HUES48 (cell line): ENCODE data around the gene UNC45A.

ENCODE experiments used
- H3K27ac ChIP-seq: one replicate; pipeline ENCODE4 v1.7.0; 2013; ENCODE audit warnings: low read depth, low read length, inconsistent platforms
- H3K27me3 ChIP-seq: 2 replicates; pipeline ENCODE4 v1.6.1; 2013; ENCODE audit warnings: mild to moderate bottlenecking, low read length; ENCODE audit not compliant: control insufficient read depth, insufficient read depth
- H3K36me3 ChIP-seq: 2 replicates; pipeline ENCODE4 v1.6.1; 2013; ENCODE audit warnings: low read length; ENCODE audit not compliant: control insufficient read depth, insufficient read depth
- H3K4me1 ChIP-seq: 2 replicates; pipeline ENCODE4 v1.6.1; 2013; ENCODE audit warnings: mild to moderate bottlenecking, low read length; ENCODE audit not compliant: control insufficient read depth, insufficient read depth
- H3K4me3 ChIP-seq: 2 replicates; pipeline ENCODE4 v1.5.1; 2013; ENCODE audit warnings: mild to moderate bottlenecking, low read depth, low read length
- H3K9ac ChIP-seq: 2 replicates; pipeline ENCODE4 v1.6.1; 2013; ENCODE audit warnings: mild to moderate bottlenecking, low read depth, low read length, moderate library complexity
- H3K9me3 ChIP-seq: 2 replicates; pipeline ENCODE4 v1.6.1; 2013; ENCODE audit warnings: low read length; ENCODE audit not compliant: control insufficient read depth, insufficient read depth

UNC45A gene

GRCh38 chr15:90911906-90912769, 22.9 kb upstream of the UNC45A start:
- Histone ChIP-seq H3K36me3 (peaks cover 29% of the 10 kb centered on the region), H3K9me3 (no peaks in the 10 kb centered on the region), H3K9ac (no peak overlapping the region)

GRCh38 chr15:90912770-90913075, 22.4 kb upstream of the UNC45A start:
- Histone ChIP-seq H3K36me3 (peaks cover 31% of the 10 kb centered on the region), H3K9me3 (no peaks in the 10 kb centered on the region), H3K4me1 (no peaks in the 10 kb centered on the region), H3K4me3 (no peak overlapping the region), H3K27me3 (no peaks in the 10 kb centered on the region), H3K9ac (no peak overlapping the region), H3K27ac (no peak overlapping the region)

More at GRCh38 chr15:90911906-90912769, 22.9 kb upstream of the UNC45A start:
- no peak overlapping the region for H3K27ac ChIP-seq
- H3K4me1 ChIP-seq: no peaks in the 10 kb centered on the region
- H3K4me3 ChIP-seq: no peak overlapping the region
- no peaks in the 10 kb centered on the region for H3K27me3 ChIP-seq

GRCh38 chr15:90913398-90913944, 21.6 kb upstream of the UNC45A start:
- no peaks in the 10 kb centered on the region for H3K4me1 ChIP-seq
- no peak overlapping the region for H3K4me3 ChIP-seq
- H3K9ac ChIP-seq: no peak overlapping the region
- peaks cover 36% of the 10 kb centered on the region for H3K36me3 ChIP-seq
- no peaks in the 10 kb centered on the region for H3K9me3 ChIP-seq
- no peaks in the 10 kb centered on the region for H3K27me3 ChIP-seq
- no peak overlapping the region for H3K27ac ChIP-seq

GRCh38 chr15:90914305-90915080, 20.6 kb upstream of the UNC45A start:
- H3K9ac ChIP-seq: no peak overlapping the region
- H3K27ac ChIP-seq: no peak overlapping the region

GRCh38 chr15:90915216-90915807, 19.8 kb upstream of the UNC45A start:
- H3K27me3 ChIP-seq: no peaks in the 10 kb centered on the region

More at GRCh38 chr15:90914305-90915080, 20.6 kb upstream of the UNC45A start:
- no peak overlapping the region for H3K4me3 ChIP-seq
- no peaks in the 10 kb centered on the region for H3K9me3 ChIP-seq
- no peaks in the 10 kb centered on the region for H3K27me3 ChIP-seq
- H3K36me3 ChIP-seq: peaks cover 37% of the 10 kb centered on the region
- H3K4me1 ChIP-seq: no peaks in the 10 kb centered on the region

GRCh38 chr15:90915808-90916440, 19.2 kb upstream of the UNC45A start:
- Histone ChIP-seq H3K9ac (no peak overlapping the region), H3K36me3 (peaks cover 39% of the 10 kb centered on the region), H3K27ac (no peak overlapping the region), H3K4me3 (no peak overlapping the region), H3K27me3 (no peaks in the 10 kb centered on the region), H3K9me3 (no peaks in the 10 kb centered on the region), H3K4me1 (no peaks in the 10 kb centered on the region)

More at GRCh38 chr15:90915216-90915807, 19.8 kb upstream of the UNC45A start:
- H3K9ac ChIP-seq: no peak overlapping the region
- H3K27ac ChIP-seq: no peak overlapping the region
- no peaks in the 10 kb centered on the region for H3K9me3 ChIP-seq
- H3K36me3 ChIP-seq: peaks cover 38% of the 10 kb centered on the region
- H3K4me1 ChIP-seq: no peaks in the 10 kb centered on the region
- H3K4me3 ChIP-seq: no peak overlapping the region

- H3K27ac ChIP-seq: no peak overlapping the region
- H3K4me1 ChIP-seq: no peaks in the 10 kb centered on the region
- peaks cover 37% of the 10 kb centered on the region for H3K36me3 ChIP-seq
- no peak overlapping the region for H3K9ac ChIP-seq
- no peak overlapping the region for H3K4me3 ChIP-seq
- H3K9me3 ChIP-seq: no peaks in the 10 kb centered on the region
- no peaks in the 10 kb centered on the region for H3K27me3 ChIP-seq
Observed at GRCh38 chr15:90916461-90916860, 18.6 kb upstream of the UNC45A start.

GRCh38 chr15:90917569-90917968, 17.5 kb upstream of the UNC45A start:
- Histone ChIP-seq H3K36me3 (peaks cover 29% of the 10 kb centered on the region), H3K27ac (no peak overlapping the region), H3K9ac (no peak overlapping the region), H3K27me3 (no peaks in the 10 kb centered on the region), H3K4me1 (no peaks in the 10 kb centered on the region), H3K9me3 (no peaks in the 10 kb centered on the region), H3K4me3 (no peak overlapping the region)

- Histone ChIP-seq H3K4me3 (no peak overlapping the region), H3K4me1 (no peaks in the 10 kb centered on the region), H3K9me3 (no peaks in the 10 kb centered on the region), H3K36me3 (peaks cover 29% of the 10 kb centered on the region), H3K9ac (no peak overlapping the region), H3K27me3 (no peaks in the 10 kb centered on the region), H3K27ac (no peak overlapping the region)
Observed at GRCh38 chr15:90918034-90918788, 16.9 kb upstream of the UNC45A start.

GRCh38 chr15:90918835-90919234, 16.2 kb upstream of the UNC45A start:
- Histone ChIP-seq H3K27ac (no peak overlapping the region), H3K4me1 (no peaks in the 10 kb centered on the region), H3K27me3 (no peaks in the 10 kb centered on the region), H3K9ac (no peak overlapping the region), H3K36me3 (peaks cover 23% of the 10 kb centered on the region), H3K4me3 (no peak overlapping the region), H3K9me3 (no peaks in the 10 kb centered on the region)
